Stomach smooth muscle (tissue), 2 donors: Measurements from ENCODE around the gene CILP2.

ENCODE experiments used
- H3K27ac ChIP-seq: one replicate; pipeline ENCODE4 v1.7.0; 2013; ENCODE audit warnings: mild to moderate bottlenecking, low read length, inconsistent platforms
- H3K27me3 ChIP-seq, 2 donors: one replicate each; pipeline ENCODE4 v1.7.0; 2013; ENCODE audit warnings: low read length in 2 of 2; ENCODE audit not compliant: insufficient read depth in 2 of 2, control insufficient read depth in 1 of 2
- H3K36me3 ChIP-seq, 2 donors: one replicate each; pipeline ENCODE4 v1.7.0; 2013; ENCODE audit warnings: low read length in 2 of 2; ENCODE audit not compliant: control insufficient read depth in 2 of 2, insufficient read depth in 2 of 2
- H3K4me1 ChIP-seq: one replicate; pipeline ENCODE4 v1.7.0; 2013; ENCODE audit warnings: low read length; ENCODE audit not compliant: control insufficient read depth, insufficient read depth
- H3K4me3 ChIP-seq, 2 donors: one replicate each; pipeline ENCODE4 v1.7.0; 2013; ENCODE audit warnings: low read length in 2 of 2
- H3K9ac ChIP-seq, 2 donors: one replicate each; pipeline ENCODE4 v1.7.0; 2013; ENCODE audit warnings: low read length in 2 of 2, mild to moderate bottlenecking in 1 of 2
- H3K9me3 ChIP-seq, 2 donors: one replicate each; pipeline ENCODE4 v1.7.0; 2013; ENCODE audit warnings: low read length in 2 of 2; ENCODE audit not compliant: control insufficient read depth in 2 of 2
- donor health status: healthy.
- donor health status: Pancreatic carcinoma.

Gene CILP2

GRCh38 chr19:19524053-19524452 is 14.0 kb upstream of the CILP2 start:
- H3K4me1 ChIP-seq, result peaks cover 13% of the 10 kb centered on the region
- H3K27ac ChIP-seq, result no peak overlapping the region
- no peaks in the 10 kb centered on the region for H3K9me3 ChIP-seq
- no peaks in the 10 kb centered on the region for H3K27me3 ChIP-seq
- H3K36me3 ChIP-seq, result peaks cover 18 to 25% of the 10 kb centered on the region in 2 donors
- H3K4me3 ChIP-seq, result no peak overlapping the region
- no peak overlapping the region for H3K9ac ChIP-seq

GRCh38 chr19:19525611-19526380 is 12.3 kb upstream of the CILP2 start:
- Histone ChIP-seq H3K27ac (no peak overlapping the region), H3K4me1 (peaks cover 8% of the 10 kb centered on the region), H3K36me3 (peaks cover 15 to 16% of the 10 kb centered on the region in 2 donors)

GRCh38 chr19:19526581-19527370 is 11.3 kb upstream of the CILP2 start:
- peaks cover 12 to 15% of the 10 kb centered on the region in 2 donors for H3K36me3 ChIP-seq
- no peak overlapping the region for H3K27ac ChIP-seq
- H3K4me3 ChIP-seq, result no peak overlapping the region
- H3K9me3 ChIP-seq, result no peaks in the 10 kb centered on the region
- H3K4me1 ChIP-seq, result peaks cover 8% of the 10 kb centered on the region
- H3K27me3 ChIP-seq, result no peaks in the 10 kb centered on the region
- no peak overlapping the region for H3K9ac ChIP-seq

More at GRCh38 chr19:19525611-19526380, 12.3 kb upstream of the CILP2 start:
- Histone ChIP-seq H3K9me3 (no peaks in the 10 kb centered on the region), H3K4me3 (no peak overlapping the region), H3K27me3 (no peaks in the 10 kb centered on the region), H3K9ac (no peak overlapping the region)

- no peak overlapping the region for H3K9ac ChIP-seq
- no peak overlapping the region for H3K4me3 ChIP-seq
- no peaks in the 10 kb centered on the region for H3K27me3 ChIP-seq
- H3K27ac ChIP-seq, result no peak overlapping the region
- no peaks in the 10 kb centered on the region for H3K9me3 ChIP-seq
- peaks cover 12 to 15% of the 10 kb centered on the region in 2 donors for H3K36me3 ChIP-seq
- peaks cover 11% of the 10 kb centered on the region for H3K4me1 ChIP-seq
These were observed 10.8 kb upstream of the CILP2 start for GRCh38 chr19:19527371-19527656.

GRCh38 chr19:19527674-19528625 is 10.1 kb upstream of the CILP2 start:
- peaks cover 16% of the 10 kb centered on the region for H3K4me1 ChIP-seq
- H3K9ac ChIP-seq, result no peak overlapping the region
- no peaks in the 10 kb centered on the region for H3K9me3 ChIP-seq
- H3K27me3 ChIP-seq, result no peaks in the 10 kb centered on the region
- H3K27ac ChIP-seq, result no peak overlapping the region
- no peak overlapping the region for H3K4me3 ChIP-seq
- peaks cover 12 to 15% of the 10 kb centered on the region in 2 donors for H3K36me3 ChIP-seq

- Histone ChIP-seq H3K9ac (peak within 1 kb of the TSS; percentile 13 to 46), H3K9me3 (no peaks in the 10 kb centered on the region), H3K36me3 (peaks cover 10 to 15% of the 10 kb centered on the region in 2 donors), H3K4me3 (peak within 1 kb of the TSS; percentile 38 to 65), H3K4me1 (peaks cover 16% of the 10 kb centered on the region), H3K27me3 (no peaks in the 10 kb centered on the region), H3K27ac (no peak within 1 kb of the TSS)
These were observed 9.2 kb upstream of the CILP2 start, which contains the start of gene YJEFN3 for GRCh38 chr19:19528721-19529490. TSS of gene YJEFN3 (plus strand) at chr19:19528911. CDS start at chr19:19528933, 22 bp downstream.

- Histone ChIP-seq H3K9me3 (no peaks in the 10 kb centered on the region), H3K4me1 (peaks cover 16% of the 10 kb centered on the region), H3K4me3 (no peak overlapping the region), H3K36me3 (peaks cover 8 to 10% of the 10 kb centered on the region in 2 donors), H3K27ac (no peak overlapping the region), H3K27me3 (no peaks in the 10 kb centered on the region), H3K9ac (no peak overlapping the region)
These were observed 8.2 kb upstream of the CILP2 start for GRCh38 chr19:19529783-19530422.

GRCh38 chr19:19530423-19530804 is 7.7 kb upstream of the CILP2 start:
- H3K36me3 ChIP-seq, result peaks cover 8 to 10% of the 10 kb centered on the region in 2 donors
- peaks cover 16% of the 10 kb centered on the region for H3K4me1 ChIP-seq
- no peak overlapping the region for H3K9ac ChIP-seq
- no peak overlapping the region for H3K4me3 ChIP-seq
- H3K27me3 ChIP-seq, result no peaks in the 10 kb centered on the region
- no peak overlapping the region for H3K27ac ChIP-seq
- H3K9me3 ChIP-seq, result no peaks in the 10 kb centered on the region

- H3K4me1 ChIP-seq, result peaks cover 16% of the 10 kb centered on the region
- H3K27me3 ChIP-seq, result no peaks in the 10 kb centered on the region
- no peaks in the 10 kb centered on the region for H3K9me3 ChIP-seq
- H3K4me3 ChIP-seq, result no peak overlapping the region
- peaks cover 8 to 10% of the 10 kb centered on the region in 2 donors for H3K36me3 ChIP-seq
- H3K9ac ChIP-seq, result no peak overlapping the region
- no peak overlapping the region for H3K27ac ChIP-seq
These were observed 7.2 kb upstream of the CILP2 start for GRCh38 chr19:19530889-19531288.
